Liver (tissue), 9 donors: ENCODE measurements around the gene SCN2B. TPM values are rescaled to one million over a fixed set of nuclear protein-coding genes. Genes with fewer than 3 reads are reported as not detected.

Experiments
- DNase-seq: peaks from one replicate; pipeline ENCODE4 v3.0.0-alpha.2; 2017; ENCODE audit warnings: low spot score
- H3K27ac ChIP-seq, 2 donors: one replicate each; pipeline ENCODE4 v1.7.0; 2013; ENCODE audit warnings: inconsistent platforms in 2 of 2, low read length in 2 of 2, control low read depth in 1 of 2, low read depth in 1 of 2, mild to moderate bottlenecking in 1 of 2
- H3K27me3 ChIP-seq, 4 donors: one replicate each; pipeline versions ENCODE4 v1.6.1 to v1.7.0; 2013; ENCODE audit warnings: low read length in 3 of 4, inconsistent platforms in 1 of 4, mild to moderate bottlenecking in 1 of 4, moderate library complexity in 1 of 4; ENCODE audit not compliant: control insufficient read depth in 4 of 4, insufficient read depth in 4 of 4
- H3K36me3 ChIP-seq, 4 donors: one replicate each; pipeline versions ENCODE4 v1.6.1 to v1.7.0; 2013; ENCODE audit warnings: low read length in 3 of 4, mild to moderate bottlenecking in 3 of 4, low read depth in 1 of 4, moderate library complexity in 1 of 4; ENCODE audit not compliant: control insufficient read depth in 4 of 4, insufficient read depth in 3 of 4
- H3K4me1 ChIP-seq, 4 donors: one replicate each; pipeline versions ENCODE4 v1.6.1 to v1.7.0; 2013; ENCODE audit warnings: low read length in 3 of 4, mild to moderate bottlenecking in 3 of 4, moderate library complexity in 1 of 4; ENCODE audit not compliant: control insufficient read depth in 4 of 4, insufficient read depth in 4 of 4
- H3K4me3 ChIP-seq, 3 donors: one replicate each; pipeline versions ENCODE4 v1.6.1 to v1.7.0; 2013; ENCODE audit warnings: low read length in 3 of 3, control low read depth in 1 of 3, low read depth in 1 of 3, mild to moderate bottlenecking in 1 of 3
- H3K9ac ChIP-seq, 2 donors: one replicate each; pipeline ENCODE4 v1.7.0; 2013; ENCODE audit warnings: low read length in 2 of 2, mild to moderate bottlenecking in 2 of 2, moderate library complexity in 2 of 2, control low read depth in 1 of 2, low read depth in 1 of 2
- H3K9me3 ChIP-seq, 4 donors: one replicate each; pipeline versions ENCODE4 v1.6.1 to v1.7.0; 2013; ENCODE audit warnings: low read length in 3 of 4; ENCODE audit not compliant: control insufficient read depth in 4 of 4
- EGR1 ChIP-seq, 2 donors: IDR thresholded peaks; 2 replicates each; pipeline ENCODE4 v1.6.1; 2016 to 2018; ENCODE audit warnings: antibody characterized with exemption in 2 of 2, low read depth in 2 of 2
- FOXA1 ChIP-seq: IDR thresholded peaks from 2 replicates; pipeline ENCODE4 v1.6.1; 2016; ENCODE audit warnings: antibody characterized with exemption
- FOXA2 ChIP-seq: IDR thresholded peaks from 2 replicates; pipeline ENCODE4 v1.6.1; 2016; ENCODE audit warnings: antibody characterized with exemption
- GABPA ChIP-seq, 2 donors: IDR thresholded peaks in 1 of 2; conservative IDR thresholded peaks in 1 of 2; 2 replicates each; pipeline ENCODE4 v1.6.1; 2016; ENCODE audit warnings: antibody characterized with exemption in 2 of 2, mild to moderate bottlenecking in 1 of 2, moderate library complexity in 1 of 2
- HNF4A ChIP-seq, 2 donors: conservative IDR thresholded peaks; 2 replicates each; pipeline ENCODE4 v1.6.1; 2016; ENCODE audit warnings: antibody characterized with exemption in 2 of 2, mild to moderate bottlenecking in 2 of 2
- HNF4G ChIP-seq: IDR thresholded peaks from 2 replicates; pipeline ENCODE4 v1.6.1; 2016; ENCODE audit warnings: antibody characterized with exemption
- JUND ChIP-seq, 2 donors: IDR thresholded peaks; 2 replicates each; pipeline ENCODE4 v1.6.1; 2016; ENCODE audit warnings: antibody characterized with exemption in 2 of 2
- NR2F2 ChIP-seq: IDR thresholded peaks from 2 replicates; pipeline ENCODE4 v1.6.1; 2016; ENCODE audit warnings: antibody characterized with exemption
- RAD21 ChIP-seq, 2 donors: IDR thresholded peaks; 2 replicates each; pipeline ENCODE4 v1.6.1; 2016; ENCODE audit warnings: antibody characterized with exemption in 2 of 2, mild to moderate bottlenecking in 2 of 2
- RXRA ChIP-seq, 2 donors: IDR thresholded peaks; 2 replicates each; pipeline ENCODE4 v1.6.1; 2017 to 2018; ENCODE audit warnings: antibody characterized with exemption in 2 of 2, mild to moderate bottlenecking in 1 of 2
- SP1 ChIP-seq: IDR thresholded peaks from 2 replicates; pipeline ENCODE4 v1.6.1; 2018; ENCODE audit warnings: antibody characterized with exemption, mild to moderate bottlenecking
- TAF1 ChIP-seq: conservative IDR thresholded peaks from 2 replicates; pipeline ENCODE4 v1.6.1; 2016; ENCODE audit warnings: antibody characterized with exemption, mild to moderate bottlenecking
- YY1 ChIP-seq: IDR thresholded peaks from 2 replicates; pipeline ENCODE4 v1.6.1; 2016; ENCODE audit warnings: antibody characterized with exemption, mild to moderate bottlenecking
- WGBS: extraction: QIAGEN DNeasy Blood & Tissue Kit; methylation state at CpG from one replicate; pipeline ENCODE4 v1.1.7; 2013; 5-methylcytosine and 5-hydroxymethylcytosine counted together
- polyA plus RNA-seq, 2 donors: library from polyadenylated mRNA; stranded (reverse) in 1 of 2; unstranded in 1 of 2; fragments of 200-250 nt in 1 of 2; fragments of >200 nt in 1 of 2; fragmentation: Nextera tagmentation in 1 of 2; extraction: Ambion mirVana in 1 of 2; gene quantifications; one replicate each; pipeline versions ENCODE4 v1.2.1 to v1.2.3, GENCODE V29; 2013 to 2015
- total RNA-seq, 2 donors: library from RNA; depleted of rRNA; stranded (reverse); fragments of >200 nt; gene quantifications; one replicate each; pipeline ENCODE4 v1.2.3, GENCODE V29; 2014
- TF ChIP-seq, protein P1 (sequence below): fragments of 150-350 bp; IDR thresholded peaks from 2 replicates; pipeline ENCODE4 v1.5.1; 2017; ENCODE audit warnings: improper control_type of control experiment, low read depth, low read length; ENCODE audit not compliant: missing input control
- TF ChIP-seq, protein P2 (sequence below): IDR thresholded peaks from 2 replicates; pipeline ENCODE4 v1.6.1; 2016; ENCODE audit warnings: antibody characterized with exemption
- TF ChIP-seq, protein P3 (sequence below): IDR thresholded peaks from 2 replicates; pipeline ENCODE4 v1.6.1; 2016; ENCODE audit warnings: antibody characterized with exemption, mild to moderate bottlenecking
- TF ChIP-seq, protein P4 (sequence below): IDR thresholded peaks from 2 replicates; pipeline ENCODE4 v1.6.1; 2016; ENCODE audit warnings: antibody characterized with exemption
- TF ChIP-seq, protein P5 (sequence below): IDR thresholded peaks from 2 replicates; pipeline ENCODE4 v1.6.1; 2016; ENCODE audit warnings: antibody characterized with exemption
- donor health status: healthy.
- donor health status: healthy.
- donor health status: healthy.
- donor health status: healthy.
- donor health status: healthy.

The SCN2B gene
- total and polyA plus RNA-seq, 4 donors = 0.01 to 0.05 TPM; not detected in 2

DNA sequence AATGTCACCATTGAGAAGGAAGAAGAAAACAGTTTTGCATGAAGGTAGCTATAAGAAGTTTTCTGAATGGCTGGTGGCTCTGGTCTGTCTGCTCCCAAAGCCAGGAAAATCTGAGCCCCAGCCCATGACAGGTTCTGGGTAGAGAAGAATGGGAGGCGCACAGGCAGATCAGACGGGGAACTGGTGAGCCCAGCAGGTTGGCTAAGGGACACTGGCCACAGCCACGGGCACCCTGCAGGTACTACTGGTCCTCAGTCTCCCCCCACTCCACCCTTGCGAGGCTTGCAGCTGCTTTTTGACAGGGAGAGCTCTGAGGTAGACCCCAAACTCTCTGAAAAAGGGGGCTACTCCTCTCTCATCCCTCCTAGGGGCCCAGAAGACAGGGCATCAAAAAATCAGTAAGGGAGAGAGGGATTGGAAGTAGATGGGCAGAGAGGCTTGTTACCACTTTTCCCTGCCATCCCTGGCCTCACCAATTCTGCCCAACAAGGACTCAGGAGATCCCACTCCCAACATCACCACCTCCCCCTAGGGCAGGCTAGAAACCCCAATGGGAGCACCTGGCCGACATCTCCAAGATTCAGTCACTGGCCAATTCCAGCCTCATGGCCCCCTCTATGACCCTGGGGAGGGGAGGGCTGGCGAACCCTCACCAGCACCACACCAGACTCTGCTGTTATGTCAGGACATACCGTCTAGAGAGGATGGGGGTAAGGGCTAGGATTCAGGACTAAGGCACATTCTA, 41.2 kb downstream of the SCN2B start:
- H3K36me3 ChIP-seq = no peaks in the 10 kb centered on the region
- WGBS = 76% methylated on average over 7 of the region's 7 CpGs
- DNase-seq = no peak
- no peak for TF ChIP-seq RXRA (IDR thresholded peaks at IDR 0.05)
- TF ChIP-seq RAD21 (IDR thresholded peaks at IDR 0.05) = no peak
- no peak for TF ChIP-seq NR2F2
- no peak for TF ChIP-seq EGR1 (IDR thresholded peaks at IDR 0.05; ENCODE audit: low read depth in 2 of 2)
- TF ChIP-seq, protein P1, sequence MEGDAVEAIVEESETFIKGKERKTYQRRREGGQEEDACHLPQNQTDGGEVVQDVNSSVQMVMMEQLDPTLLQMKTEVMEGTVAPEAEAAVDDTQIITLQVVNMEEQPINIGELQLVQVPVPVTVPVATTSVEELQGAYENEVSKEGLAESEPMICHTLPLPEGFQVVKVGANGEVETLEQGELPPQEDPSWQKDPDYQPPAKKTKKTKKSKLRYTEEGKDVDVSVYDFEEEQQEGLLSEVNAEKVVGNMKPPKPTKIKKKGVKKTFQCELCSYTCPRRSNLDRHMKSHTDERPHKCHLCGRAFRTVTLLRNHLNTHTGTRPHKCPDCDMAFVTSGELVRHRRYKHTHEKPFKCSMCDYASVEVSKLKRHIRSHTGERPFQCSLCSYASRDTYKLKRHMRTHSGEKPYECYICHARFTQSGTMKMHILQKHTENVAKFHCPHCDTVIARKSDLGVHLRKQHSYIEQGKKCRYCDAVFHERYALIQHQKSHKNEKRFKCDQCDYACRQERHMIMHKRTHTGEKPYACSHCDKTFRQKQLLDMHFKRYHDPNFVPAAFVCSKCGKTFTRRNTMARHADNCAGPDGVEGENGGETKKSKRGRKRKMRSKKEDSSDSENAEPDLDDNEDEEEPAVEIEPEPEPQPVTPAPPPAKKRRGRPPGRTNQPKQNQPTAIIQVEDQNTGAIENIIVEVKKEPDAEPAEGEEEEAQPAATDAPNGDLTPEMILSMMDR = no peak
- no peak for TF ChIP-seq SP1
- no peak for TF ChIP-seq HNF4G
- TF ChIP-seq, protein P2, sequence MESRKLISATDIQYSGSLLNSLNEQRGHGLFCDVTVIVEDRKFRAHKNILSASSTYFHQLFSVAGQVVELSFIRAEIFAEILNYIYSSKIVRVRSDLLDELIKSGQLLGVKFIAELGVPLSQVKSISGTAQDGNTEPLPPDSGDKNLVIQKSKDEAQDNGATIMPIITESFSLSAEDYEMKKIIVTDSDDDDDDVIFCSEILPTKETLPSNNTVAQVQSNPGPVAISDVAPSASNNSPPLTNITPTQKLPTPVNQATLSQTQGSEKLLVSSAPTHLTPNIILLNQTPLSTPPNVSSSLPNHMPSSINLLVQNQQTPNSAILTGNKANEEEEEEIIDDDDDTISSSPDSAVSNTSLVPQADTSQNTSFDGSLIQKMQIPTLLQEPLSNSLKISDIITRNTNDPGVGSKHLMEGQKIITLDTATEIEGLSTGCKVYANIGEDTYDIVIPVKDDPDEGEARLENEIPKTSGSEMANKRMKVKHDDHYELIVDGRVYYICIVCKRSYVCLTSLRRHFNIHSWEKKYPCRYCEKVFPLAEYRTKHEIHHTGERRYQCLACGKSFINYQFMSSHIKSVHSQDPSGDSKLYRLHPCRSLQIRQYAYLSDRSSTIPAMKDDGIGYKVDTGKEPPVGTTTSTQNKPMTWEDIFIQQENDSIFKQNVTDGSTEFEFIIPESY = no peak
- TF ChIP-seq, protein P3, sequence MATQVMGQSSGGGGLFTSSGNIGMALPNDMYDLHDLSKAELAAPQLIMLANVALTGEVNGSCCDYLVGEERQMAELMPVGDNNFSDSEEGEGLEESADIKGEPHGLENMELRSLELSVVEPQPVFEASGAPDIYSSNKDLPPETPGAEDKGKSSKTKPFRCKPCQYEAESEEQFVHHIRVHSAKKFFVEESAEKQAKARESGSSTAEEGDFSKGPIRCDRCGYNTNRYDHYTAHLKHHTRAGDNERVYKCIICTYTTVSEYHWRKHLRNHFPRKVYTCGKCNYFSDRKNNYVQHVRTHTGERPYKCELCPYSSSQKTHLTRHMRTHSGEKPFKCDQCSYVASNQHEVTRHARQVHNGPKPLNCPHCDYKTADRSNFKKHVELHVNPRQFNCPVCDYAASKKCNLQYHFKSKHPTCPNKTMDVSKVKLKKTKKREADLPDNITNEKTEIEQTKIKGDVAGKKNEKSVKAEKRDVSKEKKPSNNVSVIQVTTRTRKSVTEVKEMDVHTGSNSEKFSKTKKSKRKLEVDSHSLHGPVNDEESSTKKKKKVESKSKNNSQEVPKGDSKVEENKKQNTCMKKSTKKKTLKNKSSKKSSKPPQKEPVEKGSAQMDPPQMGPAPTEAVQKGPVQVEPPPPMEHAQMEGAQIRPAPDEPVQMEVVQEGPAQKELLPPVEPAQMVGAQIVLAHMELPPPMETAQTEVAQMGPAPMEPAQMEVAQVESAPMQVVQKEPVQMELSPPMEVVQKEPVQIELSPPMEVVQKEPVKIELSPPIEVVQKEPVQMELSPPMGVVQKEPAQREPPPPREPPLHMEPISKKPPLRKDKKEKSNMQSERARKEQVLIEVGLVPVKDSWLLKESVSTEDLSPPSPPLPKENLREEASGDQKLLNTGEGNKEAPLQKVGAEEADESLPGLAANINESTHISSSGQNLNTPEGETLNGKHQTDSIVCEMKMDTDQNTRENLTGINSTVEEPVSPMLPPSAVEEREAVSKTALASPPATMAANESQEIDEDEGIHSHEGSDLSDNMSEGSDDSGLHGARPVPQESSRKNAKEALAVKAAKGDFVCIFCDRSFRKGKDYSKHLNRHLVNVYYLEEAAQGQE = no peak
- TF ChIP-seq TAF1 = no peak
- TF ChIP-seq HNF4A (conservative IDR thresholded peaks at IDR 0.05) = no peak
- no peak for TF ChIP-seq YY1
- TF ChIP-seq FOXA2 = no peak
- TF ChIP-seq, protein P4, sequence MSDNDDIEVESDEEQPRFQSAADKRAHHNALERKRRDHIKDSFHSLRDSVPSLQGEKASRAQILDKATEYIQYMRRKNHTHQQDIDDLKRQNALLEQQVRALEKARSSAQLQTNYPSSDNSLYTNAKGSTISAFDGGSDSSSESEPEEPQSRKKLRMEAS = no peak
- no peak for TF ChIP-seq JUND (IDR thresholded peaks at IDR 0.05)
- TF ChIP-seq FOXA1 = no peak
- TF ChIP-seq, protein P5, sequence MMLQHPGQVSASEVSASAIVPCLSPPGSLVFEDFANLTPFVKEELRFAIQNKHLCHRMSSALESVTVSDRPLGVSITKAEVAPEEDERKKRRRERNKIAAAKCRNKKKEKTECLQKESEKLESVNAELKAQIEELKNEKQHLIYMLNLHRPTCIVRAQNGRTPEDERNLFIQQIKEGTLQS = no peak
- no peak for TF ChIP-seq GABPA (IDR thresholded peaks at IDR 0.05 in 1 of 2, conservative IDR thresholded peaks at IDR 0.05 in 1 of 2)
- H3K4me1 ChIP-seq = no peaks in the 10 kb centered on the region
- H3K4me3 ChIP-seq = no peak overlapping the region
- H3K9me3 ChIP-seq = no peaks in the 10 kb centered on the region
- no peak overlapping the region for H3K27ac ChIP-seq
- H3K27me3 ChIP-seq = peaks cover 0 to 2% (median under 1%) of the 10 kb centered on the region in 4 donors
- H3K9ac ChIP-seq = no peak overlapping the region
